Testis (tissue), 2 donors: ENCODE data around the gene COX6A2.

ENCODE experiments used
- CTCF ChIP-seq, 3 experiments: fragments of 450-650 bp in 2 of 3; fragments of 200-600 bp in 1 of 3; sonication (generic) in 1 of 3; IDR thresholded peaks; one replicate each; pipeline ENCODE4 v1.5.1; 2016 to 2019; ENCODE audit warnings: antibody characterized with exemption in 3 of 3, mild to moderate bottlenecking in 2 of 3, moderate library complexity in 1 of 3
- POLR2A ChIP-seq: fragments of 450-650 bp; IDR thresholded peaks from one replicate; pipeline ENCODE4 v1.6.1; 2017; ENCODE audit warnings: antibody characterized with exemption, mild to moderate bottlenecking, moderate library complexity

DNA sequence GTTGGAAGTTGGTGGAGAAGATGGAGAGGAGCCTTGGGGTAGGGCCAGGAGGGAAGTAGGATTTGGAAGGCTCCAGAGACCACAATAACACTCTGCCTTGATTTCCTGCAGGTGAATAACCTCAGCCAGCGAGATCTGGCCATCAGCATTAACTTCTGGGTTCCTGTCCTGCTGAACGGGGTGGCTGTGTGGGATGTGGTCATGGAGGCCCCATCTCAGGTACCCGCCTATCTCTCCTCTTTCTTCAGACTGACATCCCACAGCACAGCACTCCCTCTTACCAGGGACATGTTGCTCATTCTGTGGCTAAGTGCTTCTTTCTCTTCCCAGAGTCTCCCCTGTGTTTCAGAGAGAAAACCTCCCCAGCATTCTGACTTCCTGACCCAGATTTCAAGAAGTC, 4.9 kb downstream of the COX6A2 start:
- TF ChIP-seq CTCF (IDR thresholded peaks at IDR 0.05), result no peak
- no peak for TF ChIP-seq POLR2A
